HCT116 (cell line): ENCODE data around the gene GNAS-AS1. TPM values are rescaled to one million over a fixed set of nuclear protein-coding genes. Genes with fewer than 3 reads are reported as not detected.

Experiments used
- ATAC-seq: fragments of 200-7000 bp; cut with Tn5 transposase; 2 replicates; pipeline ENCODE4 v1.9.1; 2020; ENCODE audit warnings: mild to moderate bottlenecking, moderate library complexity
- BruUV-seq: library from RNA; stranded (reverse); fragments of 400-500 nt; replicated peaks from 2 replicates; lab custom pipeline; 2021; lab: Mats Ljungman, UMichigan
- CTCF ChIA-PET: fragments of 300-600 bp; sonication (Branson Sonifier 250); formaldehyde crosslinking; loops from one replicate; lab custom pipeline; 2021; ENCODE audit warnings: antibody characterized with exemption; lab: Charles Lee
- POLR2A ChIA-PET: fragments of 300-600, 350-600 bp; sonication (Branson Sonifier 250); formaldehyde crosslinking; loops from one replicate; lab custom pipeline; 2021; ENCODE audit warnings: antibody characterized with exemption; lab: Charles Lee
- RAD21 ChIA-PET, 2 experiments: fragments of 300-600 bp; sonication (Branson Sonifier 250); formaldehyde crosslinking; loops; one replicate each; lab custom pipeline; 2023; ENCODE audit warnings: low total read pairs in 2 of 2; ENCODE audit not compliant: uncharacterized antibody in 2 of 2, unreplicated experiment in 2 of 2, low non-redundant PET in 1 of 2; lab: Charles Lee
- DNase-seq: peaks from one replicate; pipeline ENCODE4 v3.0.0-alpha.2; 2010; ENCODE audit warnings: low read depth, low spot score
- H2AFZ ChIP-seq: fragments of 200-600 bp; shearing (Covaris generic), sonication (generic); 2 replicates; pipeline ENCODE4 v1.6.1; 2017; ENCODE audit warnings: low read depth, mixed run types, mixed read lengths, antibody characterized with exemption, low read length; ENCODE audit not compliant: poor library complexity, severe bottlenecking
- H3K27ac ChIP-seq: 2 replicates; pipeline ENCODE4 v1.5.1; 2012; ENCODE audit warnings: low read depth, low read length
- H3K27me3 ChIP-seq: fragments of 200-600 bp; sonication (generic); 2 replicates; pipeline ENCODE4 v1.6.1; 2016; ENCODE audit warnings: mixed run types, low read length, mixed read lengths; ENCODE audit not compliant: insufficient read depth
- H3K36me3 ChIP-seq, 2 experiments: fragments of 200-500 bp in 1 of 2; fragments of 200-600 bp in 1 of 2; sonication (Bioruptor generic) in 1 of 2; sonication (generic) in 1 of 2; 2 replicates each; pipeline versions ENCODE4 v1.5.1 to v1.6.1; 2014 to 2016; ENCODE audit warnings: low read length in 2 of 2, inconsistent platforms in 1 of 2, mixed read lengths in 1 of 2, mixed run types in 1 of 2; ENCODE audit not compliant: insufficient read depth in 2 of 2, control insufficient read depth in 1 of 2
- H3K4me1 ChIP-seq, 2 experiments: fragments of 200-600 bp in 1 of 2; sonication (generic) in 1 of 2; 2 replicates each; pipeline versions ENCODE4 v1.5.1 to v1.6.1; 2012 to 2017; ENCODE audit warnings: low read length in 2 of 2, inconsistent platforms in 1 of 2, mild to moderate bottlenecking in 1 of 2, mixed read lengths in 1 of 2, mixed run types in 1 of 2, moderate library complexity in 1 of 2; ENCODE audit not compliant: insufficient read depth in 2 of 2, control insufficient read depth in 1 of 2
- H3K4me2 ChIP-seq: fragments of 200-600 bp; sonication (generic); 2 replicates; pipeline ENCODE4 v1.6.1; 2017; ENCODE audit warnings: mixed run types, low read length, mixed read lengths
- H3K4me3 ChIP-seq, 2 experiments: fragments of 200-600 bp in 1 of 2; sonication (generic) in 1 of 2; replicated peaks in 1 of 2; 2 replicates each; pipeline ENCODE4 v1.5.1; 2011 to 2016; ENCODE audit warnings: low read length in 2 of 2, control low read depth in 1 of 2, low read depth in 1 of 2, mild to moderate bottlenecking in 1 of 2, mixed read lengths in 1 of 2, mixed run types in 1 of 2
- H3K79me2 ChIP-seq: fragments of 200-600 bp; sonication (generic); 2 replicates; pipeline ENCODE4 v1.6.1; 2017; ENCODE audit warnings: mild to moderate bottlenecking, mixed run types, low read length, moderate library complexity, mixed read lengths; ENCODE audit not compliant: insufficient read depth
- H3K9ac ChIP-seq: fragments of 200-600 bp; sonication (generic); 2 replicates; pipeline ENCODE4 v1.6.1; 2016; ENCODE audit warnings: low read length, mixed read lengths
- H3K9me2 ChIP-seq: fragments of 200-600 bp; sonication (generic), shearing (Covaris generic); 2 replicates; pipeline ENCODE4 v1.6.1; 2017; ENCODE audit warnings: mixed run types, mild to moderate bottlenecking, moderate library complexity; ENCODE audit not compliant: insufficient read depth
- H3K9me3 ChIP-seq, 2 experiments: fragments of 200-500 bp in 1 of 2; fragments of 200-600 bp in 1 of 2; sonication (Bioruptor generic) in 1 of 2; sonication (generic) in 1 of 2; 2 replicates each; pipeline ENCODE4 v1.6.1; 2014 to 2017; ENCODE audit warnings: low read length in 2 of 2, mixed read lengths in 2 of 2, inconsistent platforms in 1 of 2, low read depth in 1 of 2, mild to moderate bottlenecking in 1 of 2, mixed run types in 1 of 2, moderate library complexity in 1 of 2; ENCODE audit not compliant: control insufficient read depth in 1 of 2, insufficient read depth in 1 of 2
- H4K20me1 ChIP-seq: fragments of 200-600 bp; sonication (generic), shearing (Covaris generic); 2 replicates; pipeline ENCODE4 v1.6.1; 2017; ENCODE audit warnings: mixed run types, mild to moderate bottlenecking, moderate library complexity; ENCODE audit not compliant: insufficient read depth
- ATF3 ChIP-seq: IDR thresholded peaks from 2 replicates; pipeline ENCODE4 v1.6.1; 2012
- CBX3 ChIP-seq: IDR thresholded peaks from 2 replicates; pipeline ENCODE4 v1.6.1; 2012; ENCODE audit warnings: low read depth
- CEBPB ChIP-seq: IDR thresholded peaks from 2 replicates; pipeline ENCODE4 v1.6.1; 2012; ENCODE audit warnings: low read depth
- CTCF ChIP-seq, 3 experiments: fragments of 200-600 bp in 1 of 3; sonication (generic) in 1 of 3; IDR thresholded peaks in 2 of 3; conservative IDR thresholded peaks in 1 of 3; 2 replicates each; pipeline ENCODE4 v1.5.1; 2012 to 2017; ENCODE audit warnings: low read depth in 2 of 3, low read length in 2 of 3, antibody characterized with exemption in 1 of 3, borderline replicate concordance in 1 of 3, control low read depth in 1 of 3, mild to moderate bottlenecking in 1 of 3, mixed read lengths in 1 of 3, mixed run types in 1 of 3, moderate library complexity in 1 of 3; ENCODE audit not compliant: insufficient read depth in 1 of 3
- EGR1 ChIP-seq: IDR thresholded peaks from 2 replicates; pipeline ENCODE4 v1.6.1; 2012; ENCODE audit warnings: low read depth
- ELF1 ChIP-seq: IDR thresholded peaks from 2 replicates; pipeline ENCODE4 v1.6.1; 2012; ENCODE audit warnings: low read depth, borderline replicate concordance
- EZH2 ChIP-seq: fragments of 200-600 bp; sonication (generic); IDR thresholded peaks from 2 replicates; pipeline ENCODE4 v1.6.1; 2017; ENCODE audit warnings: antibody characterized with exemption, mixed run types
- EZH2phosphoT487 ChIP-seq: fragments of 200-600 bp; IDR thresholded peaks from 2 replicates; pipeline ENCODE4 v1.6.1; 2018; ENCODE audit warnings: antibody characterized with exemption, borderline replicate concordance
- JUND ChIP-seq: IDR thresholded peaks from 2 replicates; pipeline ENCODE4 v1.6.1; 2012
- POLR2A ChIP-seq: IDR thresholded peaks from 2 replicates; pipeline ENCODE4 v1.7.0; 2011; ENCODE audit warnings: borderline replicate concordance; ENCODE audit not compliant: insufficient read depth, insufficient read length; ENCODE audit errors: extremely low read depth
- POLR2AphosphoS5 ChIP-seq: IDR thresholded peaks from 2 replicates; pipeline ENCODE4 v1.6.1; 2011; ENCODE audit warnings: mild to moderate bottlenecking, low read depth, low read length, moderate library complexity
- REST ChIP-seq: IDR thresholded peaks from 2 replicates; pipeline ENCODE4 v1.6.1; 2012; ENCODE audit warnings: low read depth
- SIN3A ChIP-seq: IDR thresholded peaks from 2 replicates; pipeline ENCODE4 v1.6.1; 2012; ENCODE audit warnings: low read depth
- SP1 ChIP-seq: IDR thresholded peaks from 2 replicates; pipeline ENCODE4 v1.6.1; 2012; ENCODE audit warnings: low read depth
- TCF7L2 ChIP-seq: IDR thresholded peaks from 2 replicates; pipeline ENCODE4 v1.7.0; 2011; ENCODE audit warnings: borderline replicate concordance, inconsistent platforms; ENCODE audit not compliant: insufficient read depth, insufficient read length; ENCODE audit errors: extremely low read depth
- ZFX ChIP-seq: fragments of 450-650 bp; IDR thresholded peaks from 2 replicates; pipeline ENCODE4 v1.6.1; 2017
- intact Hi-C: fragments of 100-400 bp; cut with micrococcal nuclease; formaldehyde crosslinking; loops from 2 replicates; pipeline ENCODE4 v1.10.0; 2022
- total RNA-seq: library from RNA; stranded (reverse); gene quantifications from one replicate; pipeline ENCODE4 v1.2.1, GENCODE V29; 2021; ENCODE audit not compliant: unreplicated experiment

Gene GNAS-AS1
- total RNA-seq, 1 experiment from 2014 or later, result not detected

GRCh38 chr20:58863044-58863790 lies 12.5 kb upstream of the GNAS-AS1 start:
- no peak overlapping the region for H2AFZ ChIP-seq
- intact Hi-C loops, result no loop called here
- DNase-seq, result no peak
- TF ChIP-seq EGR1 (no peak), CTCF (IDR thresholded peaks at IDR 0.05 in 2 of 3, conservative IDR thresholded peaks at IDR 0.05 in 1 of 3; ENCODE audit: borderline replicate concordance in 1 of 3, insufficient read depth in 1 of 3, low read depth in 2 of 3, low read length in 2 of 3) (no peak), ATF3 (no peak), TCF7L2 (no peak), EZH2phosphoT487 (no peak), SIN3A (no peak), SP1 (no peak), ZFX (no peak), POLR2AphosphoS5 (no peak), REST (no peak), EZH2 (no peak), CEBPB (no peak), POLR2A (no peak), JUND (no peak), CBX3 (no peak), ELF1 (no peak)
- TF ChIP-seq, all 23 proteins: peak for 0
- Histone ChIP-seq H3K4me2 (no peak overlapping the region), H3K9ac (no peak overlapping the region), H3K4me3 (no peak overlapping the region), H3K9me3 (no peaks in the 10 kb centered on the region), H3K27ac (no peak overlapping the region), H3K9me2 (no peaks in the 10 kb centered on the region), H4K20me1 (no peaks in the 10 kb centered on the region), H3K27me3 (no peaks in the 10 kb centered on the region), H3K79me2 (no peaks in the 10 kb centered on the region), H3K4me1 (no peaks in the 10 kb centered on the region), H3K36me3 (no peaks in the 10 kb centered on the region)
- ChIA-PET RAD21 (no interaction called here), CTCF (interaction anchor here (0.5 to 1.7 kb wide), 3 partner anchors 172 to 632 kb away, joined by 4 to 7 read pairs (median 5); no protein-coding TSS in a partner anchor), POLR2A (no interaction called here)
- ATAC-seq, result no peak
- BruUV-seq, result no TSS peak
